GM12878 (cell line): ENCODE data around the gene GALNT11. TPM values are rescaled to one million over a fixed set of nuclear protein-coding genes. Genes with fewer than 3 reads are reported as not detected.

Experiments
- ATAC-seq: fragments of 200-7000 bp; cut with Tn5 transposase; 3 replicates; pipeline ENCODE4 v1.9.1; 2020; ENCODE audit warnings: mild to moderate bottlenecking, moderate library complexity
- BruUV-seq: library from RNA; stranded (reverse); fragments of 400-500 nt; replicated peaks from 2 replicates; lab custom pipeline; 2021; lab: Mats Ljungman, UMichigan
- CTCF ChIA-PET: fragments of 300-600 bp; sonication (Branson Sonifier 250); formaldehyde crosslinking; extraction: SDS; loops from one replicate; lab custom pipeline; 2021; ENCODE audit warnings: inconsistent platforms; lab: Yijun Ruan, JAX
- POLR2A ChIA-PET: fragments of 350-600 bp; formaldehyde crosslinking; extraction: SDS; loops from one replicate; lab custom pipeline; 2021; ENCODE audit warnings: inconsistent platforms; lab: Charles Lee
- RAD21 ChIA-PET: fragments of 300-600 bp; sonication (Branson Sonifier 250); formaldehyde crosslinking; loops from one replicate; lab custom pipeline; 2023; ENCODE audit warnings: antibody characterized with exemption; ENCODE audit not compliant: unreplicated experiment; lab: Charles Lee
- SMC1A ChIA-PET: fragments of 300-600 bp; sonication (Branson Sonifier 250); formaldehyde crosslinking; loops from one replicate; lab custom pipeline; 2023; ENCODE audit not compliant: unreplicated experiment, uncharacterized antibody; lab: Charles Lee
- DNase-seq: peaks from one replicate; pipeline ENCODE4 v3.0.0-alpha.2; 2011; ENCODE audit warnings: low read depth, low spot score
- FAIRE-seq: peaks from 3 replicates; lab custom pipeline; 2011; peaks lifted over from hg19 to GRCh38; lab: Jason Lieb, UNC
- H2AFZ ChIP-seq: 2 replicates; pipeline ENCODE4 v1.6.0; 2011; ENCODE audit warnings: low read depth, low read length, control low read depth; ENCODE audit not compliant: control insufficient read depth
- H3K27ac ChIP-seq: 2 replicates; pipeline ENCODE4 v1.5.1; 2011; ENCODE audit warnings: control low read depth; ENCODE audit not compliant: control insufficient read depth, insufficient read depth
- H3K27me3 ChIP-seq, 2 experiments: replicated peaks in 1 of 2; 2 replicates each; pipeline versions ENCODE4 v1.6.0 to v1.6.1; 2011; ENCODE audit warnings: low read length in 1 of 2; ENCODE audit not compliant: control insufficient read depth in 2 of 2, insufficient read depth in 2 of 2
- H3K36me3 ChIP-seq, 2 experiments: 2 replicates each; pipeline ENCODE4 v1.5.1; 2011; ENCODE audit warnings: low read length in 1 of 2; ENCODE audit not compliant: control insufficient read depth in 2 of 2, insufficient read depth in 2 of 2
- H3K4me1 ChIP-seq: 2 replicates; pipeline ENCODE4 v1.6.1; 2011; ENCODE audit warnings: mild to moderate bottlenecking, low read length, moderate library complexity, mixed read lengths; ENCODE audit not compliant: control insufficient read depth, insufficient read depth
- H3K4me2 ChIP-seq: 2 replicates; pipeline ENCODE4 v1.6.0; 2011; ENCODE audit warnings: control low read depth; ENCODE audit not compliant: control insufficient read depth, insufficient read depth
- H3K4me3 ChIP-seq: fragments of 200-600 bp; sonication (generic); 2 replicates; pipeline ENCODE4 v1.5.1; 2016
- H3K79me2 ChIP-seq: 2 replicates; pipeline ENCODE4 v1.6.0; 2011; ENCODE audit warnings: low read length; ENCODE audit not compliant: control insufficient read depth, insufficient read depth
- H3K9ac ChIP-seq: 2 replicates; pipeline ENCODE4 v1.8.0; 2011; ENCODE audit warnings: low read length, control low read depth, mixed read lengths; ENCODE audit not compliant: control insufficient read depth, insufficient read depth
- H3K9me3 ChIP-seq: replicated peaks from 3 replicates; pipeline ENCODE4 v1.5.1; 2011; ENCODE audit warnings: mild to moderate bottlenecking, low read length; ENCODE audit not compliant: control insufficient read depth, insufficient read depth
- H4K20me1 ChIP-seq: 2 replicates; pipeline ENCODE4 v1.6.0; 2011; ENCODE audit not compliant: control insufficient read depth, insufficient read depth
- ATF7 ChIP-seq: fragments of 450-650 bp; IDR thresholded peaks from 2 replicates; pipeline ENCODE4 v1.6.1; 2016; ENCODE audit warnings: low read depth, mild to moderate bottlenecking
- BHLHE40 ChIP-seq, 2 experiments: fragments of 450-650 bp in 1 of 2; IDR thresholded peaks; 2 replicates each; pipeline ENCODE4 v1.6.1; 2011 to 2017; ENCODE audit warnings: low read depth in 2 of 2, borderline replicate concordance in 1 of 2, improper control_type of control experiment in 1 of 2, low read length in 1 of 2, mild to moderate bottlenecking in 1 of 2
- BRCA1 ChIP-seq: IDR thresholded peaks from 2 replicates; pipeline ENCODE4 v1.6.1; 2011; ENCODE audit warnings: low read depth, low read length, improper control_type of control experiment
- CBX5 ChIP-seq: sonication (generic); IDR thresholded peaks from 2 replicates; pipeline ENCODE4 v1.6.1; 2016; ENCODE audit warnings: low read depth, moderate library complexity, mild to moderate bottlenecking, inconsistent platforms
- EGR1 ChIP-seq, 2 experiments: IDR thresholded peaks; 1 replicate in 1 of 2; 2 replicates in 1 of 2; pipeline ENCODE4 v1.6.1; 2011 to 2012; ENCODE audit warnings: low read depth in 2 of 2, low read length in 2 of 2, borderline replicate concordance in 1 of 2, mild to moderate bottlenecking in 1 of 2, moderate library complexity in 1 of 2
- HDGF ChIP-seq: fragments of 450-650 bp; IDR thresholded peaks from 2 replicates; pipeline ENCODE4 v1.6.1; 2016; ENCODE audit warnings: antibody characterized with exemption
- MEF2A ChIP-seq: IDR thresholded peaks from 2 replicates; pipeline ENCODE4 v1.6.1; 2011; ENCODE audit warnings: low read depth, mild to moderate bottlenecking, low read length, moderate library complexity; ENCODE audit not compliant: insufficient read depth
- PML ChIP-seq: IDR thresholded peaks from 2 replicates; pipeline ENCODE4 v1.6.1; 2012; ENCODE audit warnings: low read length, inconsistent platforms
- POLR2AphosphoS5 ChIP-seq: IDR thresholded peaks from 2 replicates; pipeline ENCODE4 v1.6.1; 2011; ENCODE audit warnings: mild to moderate bottlenecking, low read length, inconsistent platforms
- SIX5 ChIP-seq: IDR thresholded peaks from 2 replicates; pipeline ENCODE4 v1.6.1; 2011; ENCODE audit warnings: mild to moderate bottlenecking, low read depth, low read length, moderate library complexity; ENCODE audit not compliant: severe bottlenecking
- SMARCA5 ChIP-seq: fragments of 450-650 bp; IDR thresholded peaks from 2 replicates; pipeline ENCODE4 v1.6.1; 2017; ENCODE audit warnings: mild to moderate bottlenecking
- STAT3 ChIP-seq: IDR thresholded peaks from 2 replicates; pipeline ENCODE4 v1.6.1; 2011; ENCODE audit warnings: low read depth, low read length, improper control_type of control experiment
- ZBED1 ChIP-seq: IDR thresholded peaks from 2 replicates; pipeline ENCODE4 v1.6.1; 2016; ENCODE audit warnings: borderline replicate concordance
- WGBS: methylation state at CpG from one replicate; pipeline ENCODE4 v1.1.6; 2016; ENCODE audit warnings: low lambda C conversion rate; ENCODE audit not compliant: insufficient replicate concordance, insufficient coverage; ENCODE audit errors: missing lambda C conversion rate; 5-methylcytosine and 5-hydroxymethylcytosine counted together
- in situ Hi-C: fragments of 300-500 bp; cut with MboI; formaldehyde crosslinking; loops from 9 replicates; pipeline ENCODE4 v1.14.3; 2018; ENCODE audit warnings: mixed read lengths
- intact Hi-C: fragments of 100-400 bp; cut with micrococcal nuclease; formaldehyde crosslinking; loops from one replicate; pipeline ENCODE4 v1.14.2; 2022; ENCODE audit not compliant: unreplicated experiment
- polyA plus RNA-seq, 11 experiments: library from polyadenylated mRNA; depleted of rRNA in 4 of 11; unstranded in 6 of 11; stranded (reverse) in 5 of 11; fragments of >200 nt; fragmentation: Nextera tagmentation in 4 of 11; fragmentation: Illumina TruSeq in 1 of 11; extraction: Ambion mirVana in 4 of 11; extraction: Trizol in 1 of 11; gene quantifications; 1 replicate in 1 of 11; 2 replicates in 10 of 11; pipeline versions ENCODE4 v1.2.1 to v1.2.3, GENCODE V29; 2011 to 2016; ENCODE audit warnings: inconsistent platforms in 2 of 11, missing spikeins in 2 of 11, low read depth in 1 of 11
- total RNA-seq, 4 experiments: library from RNA; depleted of rRNA in 3 of 4; stranded (reverse); fragments of >200 nt in 3 of 4; fragmentation: Illumina TruSeq in 1 of 4; extraction: Trizol in 1 of 4; gene quantifications; 2 replicates each; pipeline versions ENCODE4 v1.2.1 to v1.2.3, GENCODE V29; 2013 to 2021
- TF ChIP-seq, protein P1 (sequence below): IDR thresholded peaks from 2 replicates; pipeline ENCODE4 v1.6.1; 2011; ENCODE audit warnings: low read depth, low read length, improper control_type of control experiment, borderline replicate concordance
- TF ChIP-seq, protein P2 (sequence below): IDR thresholded peaks from 2 replicates; pipeline ENCODE4 v1.6.1; 2011; ENCODE audit warnings: borderline replicate concordance, low read depth, mild to moderate bottlenecking, moderate library complexity, low read length; ENCODE audit not compliant: insufficient read depth, poor library complexity, severe bottlenecking

The GALNT11 gene
- total and polyA plus RNA-seq, 10 of the 15 experiments (the other 5 are each of a cell fraction or from before 2014, with no cell fraction given) = 2.0 to 9.5 (median 6.4) TPM

DNA sequence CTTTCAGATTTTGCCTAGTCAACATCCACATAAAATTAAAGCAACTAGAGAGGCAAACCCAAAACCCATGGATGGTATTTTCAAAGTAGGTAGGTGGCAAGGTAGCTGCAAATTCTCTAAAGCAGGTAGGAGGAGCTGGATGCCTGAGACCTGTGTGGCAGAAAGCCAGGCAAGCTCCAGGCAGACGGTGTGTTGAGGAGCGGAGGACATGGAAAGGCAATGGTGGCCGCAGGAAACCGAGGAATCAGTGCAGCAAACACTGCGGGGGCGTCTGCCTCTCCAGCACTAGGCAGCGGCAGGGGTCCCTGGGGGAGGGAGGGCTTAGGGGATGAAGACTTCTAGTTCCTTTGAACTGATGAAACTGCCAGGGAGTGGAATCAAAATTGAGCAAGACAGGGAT lies 101.3 kb downstream of the GALNT11 start:
- H3K27ac ChIP-seq = no peak overlapping the region
- ATAC-seq = no peak
- 97% methylated on average over 7 of the region's 7 CpGs for WGBS
- ChIA-PET POLR2A (no interaction called here), CTCF (no interaction called here), SMC1A (no interaction called here), RAD21 (no interaction called here)
- FAIRE-seq = no peak
- in situ Hi-C loops (no loop called here), intact Hi-C loops (no loop called here)
- H3K9me3 ChIP-seq = no peaks in the 10 kb centered on the region
- no peak overlapping the region for H2AFZ ChIP-seq
- no peak overlapping the region for H3K4me3 ChIP-seq
- DNase-seq = no peak
- H3K4me1 ChIP-seq = no peaks in the 10 kb centered on the region
- no peak for TF ChIP-seq ATF7
- no peak for TF ChIP-seq HDGF
- TF ChIP-seq STAT3 = no peak
- no peak for TF ChIP-seq MEF2A
- H3K4me2 ChIP-seq = no peak overlapping the region
- H3K27me3 ChIP-seq = no peaks in the 10 kb centered on the region
- no peaks in the 10 kb centered on the region for H4K20me1 ChIP-seq
- H3K79me2 ChIP-seq = no peaks in the 10 kb centered on the region
- BruUV-seq = no TSS peak
- H3K9ac ChIP-seq = no peak overlapping the region
- H3K36me3 ChIP-seq = peaks cover 5 to 11% of the 10 kb centered on the region in 2 experiments; a peak in 3 of 4 replicates

DNA sequence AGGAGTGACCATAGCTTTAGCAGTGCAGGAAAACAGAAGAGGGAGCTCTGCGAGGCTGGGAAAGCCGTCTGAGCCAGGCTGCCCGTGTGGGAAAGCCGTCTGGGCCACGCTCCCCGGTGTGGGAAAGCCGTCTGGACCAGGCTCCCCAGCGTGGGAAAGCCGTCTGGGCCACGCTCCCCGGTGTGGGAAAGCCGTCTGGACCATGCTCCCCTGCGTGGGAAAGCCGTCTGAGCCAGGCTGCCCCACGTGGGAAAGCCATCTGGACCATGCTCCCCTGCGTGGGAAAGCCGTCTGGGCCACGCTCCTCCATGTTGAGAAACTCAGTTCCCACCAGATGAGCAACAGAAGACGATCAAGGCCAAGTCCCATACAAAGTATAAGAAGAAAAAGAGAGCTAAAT lies 101.8 kb downstream of the GALNT11 start:
- Histone ChIP-seq H3K36me3 (peaks cover 5 to 11% of the 10 kb centered on the region in 2 experiments; a peak in 3 of 4 replicates), H3K9ac (no peak overlapping the region), H3K4me2 (no peak overlapping the region), H3K4me3 (no peak overlapping the region), H3K9me3 (no peaks in the 10 kb centered on the region), H3K4me1 (no peaks in the 10 kb centered on the region), H3K79me2 (no peaks in the 10 kb centered on the region), H3K27me3 (no peaks in the 10 kb centered on the region), H4K20me1 (no peaks in the 10 kb centered on the region), H2AFZ (no peak overlapping the region), H3K27ac (no peak overlapping the region)
- FAIRE-seq = no peak
- ChIA-PET POLR2A (interaction anchor here (0.5 kb wide), 1 partner anchor 312 kb away, joined by 4 read pairs; no protein-coding TSS in a partner anchor), CTCF (no interaction called here), RAD21 (no interaction called here), SMC1A (no interaction called here)
- intact Hi-C loops (no loop called here), in situ Hi-C loops (no loop called here)
- no TSS peak for BruUV-seq
- WGBS = 99% methylated on average over 19 of the region's 19 CpGs
- TF ChIP-seq, protein P1, sequence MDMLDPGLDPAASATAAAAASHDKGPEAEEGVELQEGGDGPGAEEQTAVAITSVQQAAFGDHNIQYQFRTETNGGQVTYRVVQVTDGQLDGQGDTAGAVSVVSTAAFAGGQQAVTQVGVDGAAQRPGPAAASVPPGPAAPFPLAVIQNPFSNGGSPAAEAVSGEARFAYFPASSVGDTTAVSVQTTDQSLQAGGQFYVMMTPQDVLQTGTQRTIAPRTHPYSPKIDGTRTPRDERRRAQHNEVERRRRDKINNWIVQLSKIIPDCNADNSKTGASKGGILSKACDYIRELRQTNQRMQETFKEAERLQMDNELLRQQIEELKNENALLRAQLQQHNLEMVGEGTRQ = no peak
- TF ChIP-seq, protein P2, sequence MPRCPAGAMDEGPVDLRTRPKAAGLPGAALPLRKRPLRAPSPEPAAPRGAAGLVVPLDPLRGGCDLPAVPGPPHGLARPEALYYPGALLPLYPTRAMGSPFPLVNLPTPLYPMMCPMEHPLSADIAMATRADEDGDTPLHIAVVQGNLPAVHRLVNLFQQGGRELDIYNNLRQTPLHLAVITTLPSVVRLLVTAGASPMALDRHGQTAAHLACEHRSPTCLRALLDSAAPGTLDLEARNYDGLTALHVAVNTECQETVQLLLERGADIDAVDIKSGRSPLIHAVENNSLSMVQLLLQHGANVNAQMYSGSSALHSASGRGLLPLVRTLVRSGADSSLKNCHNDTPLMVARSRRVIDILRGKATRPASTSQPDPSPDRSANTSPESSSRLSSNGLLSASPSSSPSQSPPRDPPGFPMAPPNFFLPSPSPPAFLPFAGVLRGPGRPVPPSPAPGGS = no peak
- no peak for TF ChIP-seq BHLHE40 (IDR thresholded peaks at IDR 0.05; ENCODE audit: borderline replicate concordance in 1 of 2, low read depth in 2 of 2, low read length in 1 of 2)
- no peak for TF ChIP-seq PML
- TF ChIP-seq HDGF = no peak
- TF ChIP-seq EGR1 (IDR thresholded peaks at IDR 0.05; ENCODE audit: borderline replicate concordance in 1 of 2, low read depth in 2 of 2, low read length in 2 of 2) = no peak
- TF ChIP-seq BRCA1 = no peak
- TF ChIP-seq SIX5 = no peak
- no peak for TF ChIP-seq POLR2AphosphoS5
- no peak for TF ChIP-seq SMARCA5
- TF ChIP-seq CBX5 = no peak
- TF ChIP-seq ZBED1 = no peak
- no peak for DNase-seq
- ATAC-seq = no peak
